GM19372 (cell line): ENCODE data around the gene DPF1.
A peak's percentile ranks its signal among the peaks of the same experiment; 100 is the strongest.
"Not testable (repeated sequence)": the region's sequence is repeated elsewhere in the genome, so short reads cannot be mapped to it uniquely, and the experiment has no call there.

ENCODE experiments used
- ATAC-seq: cut with Tn5 transposase; IDR thresholded peaks from one replicate; pipeline ENCODE4 v1.9.1; 2021; ENCODE audit warnings: mild to moderate bottlenecking, low read depth, moderate library complexity; ENCODE audit not compliant: unreplicated experiment

Gene DPF1

GRCh38 chr19:38250821-38251563 lies 27.0 kb upstream of the DPF1 start:
- no peak for ATAC-seq

GRCh38 chr19:38250428-38250820 lies 26.4 kb upstream of the DPF1 start:
- no peak for ATAC-seq

- ATAC-seq: no peak
Observed at GRCh38 chr19:38248421-38248820, 24.4 kb upstream of the DPF1 start.

GRCh38 chr19:38247734-38248268 lies 23.8 kb upstream of the DPF1 start:
- no peak for ATAC-seq

GRCh38 chr19:38247126-38247525 lies 23.1 kb upstream of the DPF1 start:
- no peak for ATAC-seq

- ATAC-seq: no peak
Observed at GRCh38 chr19:38245826-38246498, 21.9 kb upstream of the DPF1 start.

- no peak for ATAC-seq
Observed at GRCh38 chr19:38243279-38243673, 19.3 kb upstream of the DPF1 start.

- ATAC-seq: no peak
Observed at GRCh38 chr19:38239816-38240215, 15.8 kb upstream of the DPF1 start.

GRCh38 chr19:38234615-38235014 lies 10.6 kb upstream of the DPF1 start:
- ATAC-seq: no peak

- ATAC-seq: no peak
Observed at GRCh38 chr19:38233740-38234251, 9.8 kb upstream of the DPF1 start.

GRCh38 chr19:38231918-38232317 lies 7.9 kb upstream of the DPF1 start:
- ATAC-seq: no peak

- not testable (repeated sequence) for ATAC-seq
Observed at GRCh38 chr19:38230506-38231133, 6.6 kb upstream of the DPF1 start.

GRCh38 chr19:38229585-38230073 lies 5.6 kb upstream of the DPF1 start:
- peak; percentile 85 for ATAC-seq

- no peak for ATAC-seq
Observed at GRCh38 chr19:38228491-38229439, 4.7 kb upstream of the DPF1 start.

GRCh38 chr19:38228005-38228377 lies 4.0 kb upstream of the DPF1 start:
- ATAC-seq: no peak

- ATAC-seq: no peak
Observed at GRCh38 chr19:38227287-38228004, 3.4 kb upstream of the DPF1 start.

- ATAC-seq: not testable (repeated sequence)
Observed at GRCh38 chr19:38224863-38225218, 819 bp upstream of the DPF1 start.

GRCh38 chr19:38223617-38224013 lies 407 bp downstream of the DPF1 start:
- no peak for ATAC-seq

GRCh38 chr19:38223119-38223523 lies 901 bp downstream of the DPF1 start:
- no peak for ATAC-seq
